GM18502 (cell line): ENCODE results near the gene AMZ1.

Source experiments
- ATAC-seq: cut with Tn5 transposase; IDR thresholded peaks from one replicate; pipeline ENCODE4 v1.9.1; 2021; ENCODE audit warnings: mild to moderate bottlenecking; ENCODE audit not compliant: unreplicated experiment, poor library complexity

Gene AMZ1

GRCh38 chr7:2687881-2688318 is at the start of gene AMZ1:
Gene AMZ1 (plus strand): TSS chr7:2688202. CDS start chr7:2700452, 12,250 bp downstream.
- no peak for ATAC-seq

- ATAC-seq: no peak
These were observed 49.6 kb upstream of the AMZ1 start for GRCh38 chr7:2638224-2638991.

DNA sequence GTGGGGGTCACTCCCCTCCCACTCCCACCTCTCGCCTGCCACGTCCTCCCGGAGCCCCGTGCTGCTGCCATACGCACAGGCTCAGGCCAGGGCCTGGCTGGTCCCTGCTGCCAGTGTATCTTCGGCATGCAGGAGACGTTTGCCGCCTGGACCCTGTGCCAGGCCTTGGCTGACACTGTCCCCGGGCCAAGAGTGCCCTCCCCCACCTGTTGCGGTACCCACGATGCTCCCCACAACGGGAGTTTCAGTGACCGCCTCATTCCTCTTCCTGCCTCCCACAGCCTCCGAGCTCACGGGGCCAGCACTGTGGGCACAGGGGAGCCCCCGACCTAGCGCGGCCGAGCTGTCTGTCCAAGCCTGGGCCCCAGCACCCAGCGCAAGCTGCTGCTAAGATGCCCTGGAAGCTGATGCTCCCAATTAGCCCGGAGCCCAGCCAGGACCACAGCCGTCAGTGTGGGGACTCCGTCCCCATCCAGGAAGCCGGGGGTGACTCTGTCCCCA is 48.8 kb upstream of the AMZ1 start:
- ATAC-seq: no peak

DNA sequence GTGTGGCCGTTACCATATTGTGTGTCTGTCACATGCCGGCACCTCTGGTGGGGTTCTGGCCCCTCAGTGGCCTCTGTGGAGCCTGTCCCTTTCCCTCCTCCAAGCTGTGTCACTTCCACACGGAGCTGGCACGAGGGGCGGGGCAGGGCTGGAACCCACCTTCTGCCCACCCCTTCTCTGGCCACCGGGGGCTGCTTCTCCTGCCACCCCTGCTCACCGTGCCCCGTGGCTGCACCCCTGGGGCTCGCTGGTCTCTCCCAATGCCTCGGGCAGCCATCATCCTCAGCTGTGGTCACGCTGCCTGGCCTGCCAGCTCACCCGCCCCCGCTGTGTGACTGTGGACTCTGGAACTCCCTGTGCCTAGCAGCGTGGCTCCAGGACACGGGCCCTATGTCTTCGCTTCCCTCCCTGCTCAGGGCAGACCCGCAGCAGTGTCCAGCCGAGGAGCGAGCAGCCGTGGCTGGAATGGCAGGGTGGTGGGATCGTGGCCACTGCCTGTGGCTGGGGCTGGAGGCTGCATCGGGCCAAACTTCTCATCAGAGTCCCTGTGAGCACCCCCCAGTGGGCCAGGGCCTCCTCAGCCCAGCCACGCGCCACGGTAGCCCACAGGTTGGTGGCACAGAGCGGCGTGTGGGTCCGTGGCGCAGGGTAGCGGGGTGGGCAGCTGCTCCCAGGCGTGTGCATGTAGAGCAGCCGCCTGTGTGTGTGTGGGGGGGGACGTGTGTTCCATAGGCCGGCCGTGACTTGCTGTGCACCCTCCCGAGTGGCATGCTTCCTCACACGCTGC is 48.1 kb upstream of the AMZ1 start:
- ATAC-seq: no peak

- ATAC-seq: no peak
These were observed 47.5 kb upstream of the AMZ1 start for GRCh38 chr7:2640482-2640830.

DNA sequence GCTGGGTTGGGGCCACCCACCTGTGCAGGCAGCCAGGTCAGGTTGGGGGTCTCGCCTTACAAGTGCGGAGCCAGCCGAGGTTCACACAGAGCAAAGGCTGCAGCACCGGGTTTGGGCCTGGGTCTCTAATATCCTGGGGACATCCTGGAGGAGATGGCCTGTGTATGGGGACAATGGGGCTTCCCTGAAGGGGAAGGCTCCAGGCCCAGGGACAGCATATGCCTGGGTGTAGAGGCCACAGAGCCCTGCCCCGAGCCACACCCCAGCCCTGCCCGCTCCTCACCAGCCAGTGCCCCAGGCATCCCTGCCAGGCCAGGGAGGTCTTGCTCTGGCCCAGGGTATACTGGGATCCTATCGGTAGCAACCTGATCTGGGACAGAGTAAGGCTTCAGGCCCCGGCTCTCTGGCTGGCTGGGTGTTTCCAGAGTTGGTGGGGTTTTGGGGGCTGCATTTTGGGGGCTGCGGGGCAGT is 47.1 kb upstream of the AMZ1 start:
- ATAC-seq: no peak

DNA sequence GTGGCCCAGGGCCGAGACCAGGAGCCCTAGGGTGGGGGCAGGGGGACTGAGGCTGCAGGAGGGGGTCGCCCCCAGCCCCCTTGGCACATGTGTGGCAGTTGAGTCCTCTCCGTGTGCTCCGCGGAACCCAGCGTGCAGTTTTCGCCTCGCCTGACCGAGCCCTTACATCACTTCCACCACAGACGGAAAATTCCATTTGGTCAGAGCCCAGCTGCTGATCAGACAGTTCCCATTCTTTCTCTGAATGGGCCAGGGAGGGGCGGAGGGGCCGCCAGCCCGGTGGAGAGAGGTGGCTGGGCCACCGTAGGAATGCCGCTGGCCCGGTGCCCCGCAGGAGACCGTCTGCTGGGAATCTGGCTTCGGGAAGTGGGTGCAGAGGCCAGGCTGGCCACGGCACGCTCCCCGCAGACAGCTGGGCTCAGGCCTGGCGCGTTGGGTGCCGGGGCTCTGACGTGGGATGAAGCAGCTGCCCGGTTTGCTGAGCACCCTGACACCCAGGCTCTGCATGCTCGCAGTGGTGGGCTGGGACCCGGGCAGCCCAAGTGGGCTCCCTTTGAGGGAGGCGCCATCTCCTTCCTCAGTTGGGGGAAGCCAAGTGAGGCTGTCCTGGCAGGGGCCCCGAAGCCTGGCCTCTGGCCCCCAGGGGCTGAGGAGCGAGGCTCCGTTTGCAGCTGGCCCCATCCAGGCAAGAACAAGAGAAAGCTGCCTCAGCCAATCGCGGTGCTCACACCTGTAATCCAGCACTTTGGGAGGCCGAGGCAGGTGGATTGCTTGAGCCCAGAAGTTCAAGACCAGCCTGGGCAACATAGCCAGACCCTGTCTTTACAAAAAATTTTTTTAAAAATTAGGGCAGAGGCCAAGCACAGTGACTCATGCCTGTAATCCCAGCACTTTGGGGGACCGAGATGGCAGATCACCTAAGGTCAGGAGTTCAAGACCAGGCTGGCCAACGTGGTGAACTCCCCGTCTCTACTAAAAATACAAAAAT is 46.3 kb upstream of the AMZ1 start:
- peak; percentile 48 for ATAC-seq

- no peak for ATAC-seq
These were observed 44.4 kb upstream of the AMZ1 start for GRCh38 chr7:2643386-2644219.

DNA sequence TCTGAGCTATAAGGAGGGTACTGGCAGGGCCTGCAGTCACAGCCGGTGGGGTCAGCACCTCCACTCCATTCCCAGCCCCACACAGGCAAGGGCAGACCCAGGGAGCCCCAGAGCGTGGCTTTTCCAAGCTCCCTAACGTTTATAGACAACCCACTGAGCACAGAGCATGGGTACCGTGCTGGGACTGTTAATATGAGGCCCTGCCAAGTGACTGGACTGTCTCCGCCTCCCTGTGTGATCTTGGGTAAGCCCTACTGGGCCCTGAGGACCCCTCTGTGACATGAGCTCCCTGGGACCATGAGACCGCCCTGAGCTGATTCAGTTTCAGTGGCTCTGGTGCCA is 43.8 kb upstream of the AMZ1 start:
- no peak for ATAC-seq

GRCh38 chr7:2644562-2645273 is 43.3 kb upstream of the AMZ1 start:
- peak; percentile 45 for ATAC-seq

- ATAC-seq: peak; percentile 75
These were observed 42.6 kb upstream of the AMZ1 start for GRCh38 chr7:2645274-2645868.

GRCh38 chr7:2646336-2646679 is 41.7 kb upstream of the AMZ1 start:
- ATAC-seq: no peak

DNA sequence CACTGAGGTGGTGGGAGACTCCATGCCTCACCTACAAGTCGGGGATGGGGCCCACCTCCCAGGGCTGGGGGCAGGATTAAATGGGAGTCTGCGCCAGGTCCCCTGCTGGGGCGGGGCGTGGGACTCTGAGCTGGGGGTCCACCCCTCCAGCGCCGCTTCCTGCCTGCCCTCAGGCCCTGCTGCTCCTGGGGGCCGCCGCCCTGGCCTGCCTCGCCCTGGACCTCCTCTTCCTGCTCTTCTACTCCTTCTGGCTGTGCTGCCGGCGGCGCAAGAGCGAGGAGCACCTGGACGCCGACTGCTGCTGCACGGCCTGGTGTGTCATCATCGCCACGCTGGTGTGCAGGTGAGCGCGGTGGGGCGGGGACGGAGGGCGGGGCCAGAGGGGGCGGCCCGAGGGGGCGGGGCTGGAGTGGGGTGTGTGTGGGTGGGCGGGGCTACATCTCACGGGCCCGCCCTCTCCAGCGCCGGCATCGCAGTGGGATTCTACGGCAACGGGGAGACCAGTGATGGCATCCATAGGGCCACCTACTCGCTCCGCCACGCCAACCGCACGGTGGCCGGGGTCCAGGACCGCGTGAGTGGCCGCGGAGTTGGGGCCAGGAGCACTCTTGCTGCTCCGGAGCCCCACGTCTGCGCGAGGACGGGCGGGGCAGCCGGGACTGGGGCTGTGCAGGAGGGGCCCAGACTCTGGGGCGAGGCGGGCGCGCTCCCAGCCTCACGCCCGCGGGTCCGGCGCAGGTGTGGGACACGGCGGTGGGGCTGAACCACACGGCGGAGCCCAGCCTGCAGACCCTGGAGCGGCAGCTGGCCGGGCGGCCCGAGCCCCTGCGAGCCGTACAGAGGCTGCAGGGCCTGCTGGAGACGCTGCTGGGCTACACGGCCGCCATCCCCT is 41.1 kb upstream of the AMZ1 start:
- ATAC-seq: no peak

- ATAC-seq: no peak
These were observed 40.3 kb upstream of the AMZ1 start for GRCh38 chr7:2647594-2648172.

GRCh38 chr7:2649139-2649838 is 38.7 kb upstream of the AMZ1 start:
- ATAC-seq: no peak

DNA sequence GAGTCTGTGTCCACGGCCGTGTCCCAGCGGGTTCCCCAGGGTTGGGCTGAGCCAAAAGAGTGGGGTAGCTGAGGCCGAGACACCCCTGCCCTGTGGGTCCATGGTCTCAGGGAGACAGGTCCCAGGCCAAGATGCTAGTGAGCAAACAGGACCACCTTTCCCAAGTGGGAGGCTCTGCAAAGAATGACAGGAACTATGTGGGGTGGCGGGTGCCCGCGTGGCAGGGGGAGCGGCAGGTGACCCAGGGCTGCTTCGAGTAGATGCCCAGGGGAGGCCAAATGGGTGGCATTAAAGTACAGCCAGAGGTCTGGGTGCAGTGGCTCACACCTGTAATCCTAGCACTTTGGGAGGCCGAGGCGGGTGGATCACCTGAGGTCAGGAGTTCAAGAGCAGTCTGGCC is 38.0 kb upstream of the AMZ1 start:
- ATAC-seq: no peak

- no peak for ATAC-seq
These were observed 37.6 kb upstream of the AMZ1 start for GRCh38 chr7:2650451-2650850.
